NCI-H2196 treated with DMSO at 0.1 percent for 48 hours (cell line): ENCODE data around the gene PCDHA1.
A peak's percentile ranks its signal among the peaks of the same experiment; 100 is the strongest.
"Not testable (repeated sequence)": the region's sequence is repeated elsewhere in the genome, so short reads cannot be mapped to it uniquely, and the experiment has no call there.

Source experiments
- DNase-seq: peaks from one replicate; lab custom pipeline; 2025; ENCODE audit not compliant: unreplicated experiment; lab: John Stamatoyannopoulos, UW

PCDHA1 gene

DNA sequence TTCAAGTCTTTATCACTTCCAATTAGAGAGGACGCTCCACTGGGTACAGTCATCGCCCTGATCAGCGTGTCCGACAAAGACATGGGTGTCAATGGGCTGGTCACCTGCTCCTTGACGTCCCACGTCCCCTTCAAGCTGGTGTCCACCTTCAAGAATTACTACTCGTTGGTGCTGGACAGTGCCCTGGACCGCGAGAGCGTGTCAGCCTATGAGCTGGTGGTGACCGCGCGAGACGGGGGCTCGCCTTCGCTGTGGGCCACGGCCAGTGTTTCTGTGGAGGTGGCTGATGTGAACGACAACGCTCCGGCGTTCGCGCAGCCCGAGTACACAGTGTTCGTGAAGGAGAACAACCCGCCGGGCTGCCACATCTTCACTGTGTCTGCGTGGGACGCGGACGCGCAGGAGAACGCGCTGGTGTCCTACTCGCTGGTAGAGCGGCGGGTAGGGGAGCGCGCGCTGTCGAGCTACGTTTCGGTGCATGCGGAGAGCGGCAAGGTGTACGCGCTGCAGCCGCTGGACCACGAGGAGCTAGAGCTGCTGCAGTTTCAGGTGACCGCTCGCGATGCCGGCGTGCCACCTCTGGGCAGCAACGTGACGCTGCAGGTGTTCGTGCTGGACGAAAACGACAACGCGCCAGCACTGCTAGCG lies 22.4 kb downstream of the PCDHA1 start:
- not testable (repeated sequence) for DNase-seq

- no peak for DNase-seq
These were observed 22.9 kb downstream of the PCDHA1 start for GRCh38 chr5:140808889-140809291.

DNA sequence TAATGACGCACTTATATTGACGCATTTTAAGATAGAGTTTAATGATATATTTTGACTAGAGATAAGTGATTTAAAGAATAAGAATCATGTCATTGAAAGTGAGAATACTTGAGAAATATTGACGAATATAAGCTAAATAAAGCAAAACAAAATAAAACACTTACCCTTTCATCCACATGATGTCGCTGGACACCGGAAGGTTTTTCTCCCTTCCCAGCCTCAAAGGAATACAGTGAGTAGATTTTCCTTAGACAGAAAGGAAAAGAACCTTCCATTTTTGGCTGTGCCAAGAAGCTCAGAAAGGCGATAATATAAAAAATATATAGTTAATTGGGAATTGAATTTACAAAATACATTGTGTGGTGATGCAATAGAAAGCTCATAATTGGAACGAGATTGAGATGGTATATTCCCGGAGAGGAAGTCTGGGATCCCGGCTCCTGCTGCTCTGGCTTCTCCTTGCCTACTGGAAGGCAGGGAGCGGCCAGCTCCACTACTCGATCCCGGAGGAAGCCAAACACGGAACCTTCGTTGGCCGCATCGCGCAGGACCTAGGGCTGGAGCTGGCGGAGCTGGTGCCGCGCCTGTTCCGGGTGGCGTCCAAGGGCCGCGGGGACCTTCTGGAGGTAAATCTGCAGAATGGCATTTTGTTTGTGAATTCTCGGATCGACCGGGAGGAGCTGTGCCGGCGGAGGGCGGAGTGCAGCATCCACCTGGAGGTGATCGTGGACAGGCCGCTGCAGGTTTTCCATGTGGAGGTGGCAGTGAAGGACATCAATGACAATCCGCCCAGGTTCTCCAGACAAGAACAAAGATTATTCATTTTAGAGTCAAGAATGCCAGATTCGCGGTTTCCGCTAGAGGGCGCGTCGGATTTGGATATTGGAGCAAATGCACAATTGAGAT lies 35.7 kb downstream of the PCDHA1 start, which contains the start of gene PCDHA5:
TSS of gene PCDHA5 (plus strand) at position 239 of the 906 bp plus-strand sequence.
- DNase-seq: no peak

DNA sequence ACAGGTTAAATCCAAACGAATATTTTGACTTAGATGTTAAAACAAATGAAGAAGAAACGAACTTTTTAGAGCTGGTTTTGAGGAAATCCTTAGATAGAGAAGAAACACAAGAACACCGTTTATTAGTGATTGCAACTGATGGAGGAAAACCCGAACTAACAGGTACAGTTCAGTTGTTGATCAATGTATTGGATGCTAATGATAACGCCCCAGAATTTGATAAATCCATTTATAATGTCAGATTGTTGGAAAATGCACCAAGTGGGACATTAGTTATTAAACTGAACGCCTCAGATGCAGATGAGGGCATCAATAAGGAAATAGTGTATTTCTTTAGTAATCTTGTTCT lies 36.3 kb downstream of the PCDHA1 start:
- DNase-seq: no peak

DNA sequence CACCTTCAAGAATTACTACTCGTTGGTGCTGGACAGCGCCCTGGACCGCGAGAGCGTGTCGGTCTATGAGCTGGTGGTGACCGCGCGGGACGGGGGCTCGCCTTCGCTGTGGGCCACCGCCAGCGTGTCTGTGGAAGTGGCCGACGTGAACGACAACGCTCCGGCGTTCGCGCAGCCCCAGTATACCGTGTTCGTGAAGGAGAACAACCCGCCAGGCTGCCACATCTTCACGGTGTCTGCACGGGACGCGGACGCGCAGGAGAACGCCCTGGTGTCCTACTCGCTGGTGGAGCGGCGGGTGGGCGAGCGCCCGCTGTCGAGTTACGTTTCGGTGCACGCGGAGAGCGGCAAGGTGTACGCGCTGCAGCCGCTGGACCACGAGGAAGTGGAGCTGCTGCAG lies 37.0 kb downstream of the PCDHA1 start:
- not testable (repeated sequence) for DNase-seq

DNA sequence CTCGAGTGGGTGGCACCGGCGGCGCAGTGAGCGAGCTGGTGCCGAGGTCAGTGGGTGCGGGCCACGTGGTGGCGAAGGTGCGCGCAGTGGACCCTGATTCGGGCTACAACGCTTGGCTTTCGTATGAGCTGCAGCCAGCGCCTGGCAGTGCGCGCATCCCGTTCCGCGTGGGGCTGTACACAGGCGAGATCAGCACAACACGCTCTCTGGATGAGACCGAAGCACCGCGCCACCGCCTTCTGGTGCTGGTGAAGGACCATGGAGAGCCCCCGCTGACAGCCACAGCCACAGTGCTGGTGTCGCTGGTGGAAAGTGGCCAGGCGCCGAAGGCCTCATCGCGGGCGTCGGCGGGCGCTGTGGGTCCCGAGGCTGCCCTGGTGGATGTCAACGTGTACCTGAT lies 37.5 kb downstream of the PCDHA1 start:
- DNase-seq: no peak

- DNase-seq: no peak
These were observed 41.9 kb downstream of the PCDHA1 start, which contains the start of gene PCDHA6 for GRCh38 chr5:140827704-140828361. Gene PCDHA6 (plus strand): TSS chr5:140827960. CDS start chr5:140828092, 132 bp downstream.

DNA sequence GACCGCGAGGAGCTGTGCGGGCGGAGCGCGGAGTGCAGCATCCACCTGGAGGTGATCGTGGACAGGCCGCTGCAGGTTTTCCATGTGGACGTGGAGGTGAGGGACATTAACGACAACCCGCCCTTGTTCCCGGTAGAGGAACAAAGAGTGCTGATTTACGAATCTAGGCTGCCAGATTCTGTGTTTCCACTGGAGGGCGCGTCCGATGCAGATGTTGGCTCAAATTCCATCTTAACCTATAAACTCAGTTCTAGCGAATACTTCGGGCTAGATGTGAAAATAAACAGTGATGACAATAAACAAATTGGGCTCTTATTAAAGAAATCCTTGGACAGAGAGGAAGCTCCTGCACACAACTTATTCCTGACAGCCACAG lies 42.4 kb downstream of the PCDHA1 start:
- DNase-seq: no peak

- not testable (repeated sequence) for DNase-seq
These were observed 43.9 kb downstream of the PCDHA1 start for GRCh38 chr5:140829511-140830501.

DNA sequence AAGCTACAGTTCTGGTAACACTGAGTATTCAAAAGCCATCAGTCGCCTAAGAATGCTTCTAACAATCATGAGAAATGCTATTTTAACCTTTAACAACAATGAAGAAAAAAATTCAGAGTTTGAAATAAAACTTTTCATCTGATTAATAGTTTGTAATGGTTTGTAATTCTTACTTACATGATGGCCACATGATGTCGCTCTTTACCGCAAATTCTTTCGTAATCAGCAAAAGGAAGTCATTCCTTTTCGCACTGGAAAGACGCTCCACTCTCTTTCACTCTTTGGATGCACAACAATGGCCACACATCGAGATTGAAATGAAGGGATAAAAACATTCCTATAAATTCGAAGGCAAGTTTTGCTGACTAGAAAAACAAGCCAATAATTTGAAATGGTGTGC lies 48.1 kb downstream of the PCDHA1 start, which contains the start of gene PCDHA7:
TSS of gene PCDHA7 (plus strand) at position 277 of the 400 bp plus-strand sequence. CDS start at position 392, 115 bp downstream.
- no peak for DNase-seq

- DNase-seq: not testable (repeated sequence)
These were observed 48.6 kb downstream of the PCDHA1 start for GRCh38 chr5:140834439-140835008.

DNA sequence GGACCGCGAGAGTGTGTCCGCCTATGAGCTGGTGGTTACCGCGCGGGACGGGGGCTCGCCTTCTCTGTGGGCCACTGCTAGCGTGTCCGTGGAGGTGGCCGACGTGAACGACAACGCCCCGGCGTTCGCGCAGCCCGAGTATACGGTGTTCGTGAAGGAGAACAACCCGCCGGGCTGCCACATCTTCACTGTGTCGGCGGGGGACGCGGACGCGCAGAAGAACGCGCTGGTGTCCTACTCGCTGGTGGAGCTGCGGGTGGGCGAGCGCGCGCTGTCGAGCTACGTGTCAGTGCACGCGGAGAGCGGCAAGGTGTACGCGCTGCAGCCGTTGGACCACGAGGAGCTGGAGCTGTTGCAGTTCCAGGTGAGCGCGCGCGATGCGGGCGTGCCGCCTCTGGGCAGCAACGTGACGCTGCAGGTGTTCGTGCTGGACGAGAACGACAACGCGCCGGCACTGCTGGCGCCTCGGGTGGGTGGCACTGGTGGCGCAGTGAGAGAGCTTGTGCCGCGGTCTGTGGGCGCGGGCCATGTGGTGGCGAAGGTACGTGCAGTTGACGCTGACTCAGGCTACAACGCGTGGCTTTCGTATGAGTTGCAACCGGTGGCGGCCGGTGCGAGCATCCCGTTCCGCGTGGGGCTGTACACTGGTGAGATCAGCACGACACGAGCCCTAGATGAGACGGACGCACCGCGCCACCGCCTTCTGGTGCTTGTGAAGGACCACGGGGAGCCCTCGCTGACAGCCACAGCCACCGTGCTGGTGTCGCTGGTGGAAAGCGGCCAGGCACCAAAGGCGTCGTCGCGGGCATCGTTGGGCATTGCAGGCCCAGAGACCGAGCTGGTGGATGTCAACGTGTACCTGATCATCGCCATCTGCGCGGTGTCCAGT lies 49.9 kb downstream of the PCDHA1 start:
- no peak for DNase-seq

GRCh38 chr5:140840978-140841962 lies 55.3 kb downstream of the PCDHA1 start, which contains the start of gene PCDHA8:
Gene PCDHA8 (plus strand): TSS chr5:140841187. CDS start chr5:140841322, 135 bp downstream.
- peak; percentile 3 for DNase-seq

DNA sequence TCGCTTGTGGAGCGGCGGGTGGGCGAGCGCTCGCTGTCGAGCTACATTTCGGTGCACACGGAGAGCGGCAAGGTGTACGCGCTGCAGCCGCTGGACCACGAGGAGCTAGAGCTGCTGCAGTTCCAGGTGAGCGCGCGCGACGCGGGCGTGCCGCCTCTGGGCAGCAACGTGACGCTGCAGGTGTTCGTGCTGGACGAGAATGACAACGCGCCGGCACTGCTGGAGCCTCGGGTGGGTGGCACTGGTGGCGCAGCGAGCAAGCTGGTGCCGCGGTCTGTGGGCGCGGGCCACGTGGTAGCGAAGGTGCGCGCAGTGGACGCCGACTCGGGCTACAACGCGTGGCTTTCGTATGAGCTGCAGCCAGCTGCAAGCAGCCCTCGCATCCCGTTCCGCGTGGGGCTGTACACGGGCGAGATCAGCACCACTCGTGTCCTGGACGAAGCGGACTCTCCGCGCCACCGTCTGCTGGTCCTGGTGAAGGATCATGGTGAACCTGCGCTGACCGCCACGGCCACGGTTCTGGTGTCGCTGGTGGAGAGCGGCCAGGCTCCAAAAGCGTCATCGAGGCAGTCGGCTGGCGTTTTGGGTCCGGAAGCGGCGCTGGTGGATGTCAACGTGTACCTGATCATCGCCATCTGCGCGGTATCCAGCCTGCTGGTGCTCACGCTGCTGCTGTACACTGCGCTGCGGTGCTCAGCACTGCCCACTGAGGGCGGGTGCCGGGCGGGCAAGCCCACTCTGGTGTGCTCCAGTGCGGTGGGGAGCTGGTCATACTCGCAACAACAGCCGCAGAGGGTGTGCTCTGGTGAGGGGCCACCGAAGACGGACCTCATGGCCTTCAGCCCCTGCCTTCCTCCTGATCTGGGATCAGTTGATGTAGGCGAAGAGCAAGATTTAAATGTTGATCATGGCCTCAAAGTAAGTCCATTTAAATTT lies 57.1 kb downstream of the PCDHA1 start:
- no peak for DNase-seq

- DNase-seq: not testable (repeated sequence)
These were observed 62.5 kb downstream of the PCDHA1 start, which contains the start of gene PCDHA9 for GRCh38 chr5:140848139-140849102. Gene PCDHA9 (plus strand): TSS chr5:140848382. CDS start chr5:140848496, 114 bp downstream.
